Hepatocyte (in vitro differentiated cells): Measurements from ENCODE around the gene KCNMA1. TPM values are rescaled to one million over a fixed set of nuclear protein-coding genes. Genes with fewer than 3 reads are reported as not detected.

Experiments used
- DNase-seq: peaks from one replicate; pipeline ENCODE4 v3.0.0-alpha.2; 2016; ENCODE audit warnings: low spot score
- H2AFZ ChIP-seq: fragments of 200-600 bp; sonication (generic); 2 replicates; pipeline ENCODE4 v1.6.0; 2016; ENCODE audit warnings: antibody characterized with exemption, mild to moderate bottlenecking
- H3K27ac ChIP-seq: fragments of 200-600 bp; sonication (generic); 2 replicates; pipeline ENCODE4 v1.5.1; 2016; ENCODE audit warnings: mild to moderate bottlenecking
- H3K27me3 ChIP-seq: fragments of 200-600 bp; sonication (generic); 2 replicates; pipeline ENCODE4 v1.6.1; 2016
- H3K36me3 ChIP-seq: fragments of 200-600 bp; sonication (generic); replicated peaks from 2 replicates; pipeline ENCODE4 v1.5.1; 2016; ENCODE audit warnings: low read depth; ENCODE audit not compliant: insufficient read depth
- H3K4me1 ChIP-seq: fragments of 200-600 bp; sonication (generic); 2 replicates; pipeline ENCODE4 v1.5.1; 2016; ENCODE audit warnings: mild to moderate bottlenecking, moderate library complexity; ENCODE audit not compliant: insufficient read depth
- H3K4me2 ChIP-seq: fragments of 200-600 bp; sonication (generic); 2 replicates; pipeline ENCODE4 v1.6.0; 2016
- H3K4me3 ChIP-seq: fragments of 200-600 bp; sonication (generic); 2 replicates; pipeline ENCODE4 v1.5.1; 2016; ENCODE audit warnings: mild to moderate bottlenecking
- H3K79me2 ChIP-seq: fragments of 200-600 bp; sonication (generic); 2 replicates; pipeline ENCODE4 v1.6.0; 2017; ENCODE audit warnings: mild to moderate bottlenecking
- H3K9me2 ChIP-seq: fragments of 200-600 bp; sonication (generic); replicated peaks from 2 replicates; pipeline ENCODE4 v1.6.0; 2017; ENCODE audit warnings: mild to moderate bottlenecking; ENCODE audit not compliant: insufficient read depth
- H3K9me3 ChIP-seq: fragments of 200-600 bp; sonication (generic); 2 replicates; pipeline ENCODE4 v1.5.1; 2016; ENCODE audit warnings: low read depth, mild to moderate bottlenecking
- H4K20me1 ChIP-seq: fragments of 200-600 bp; sonication (generic); 2 replicates; pipeline ENCODE4 v1.6.0; 2016; ENCODE audit warnings: mild to moderate bottlenecking; ENCODE audit not compliant: insufficient read depth, poor library complexity, severe bottlenecking
- EZH2 ChIP-seq: fragments of 200-600 bp; sonication (generic); IDR thresholded peaks from 2 replicates; pipeline ENCODE4 v1.6.1; 2016; ENCODE audit warnings: antibody characterized with exemption, mild to moderate bottlenecking, borderline replicate concordance
- EZH2phosphoT487 ChIP-seq: fragments of 200-600 bp; sonication (generic); IDR thresholded peaks from one replicate; pipeline ENCODE4 v1.6.1; 2018; ENCODE audit warnings: antibody characterized with exemption, mild to moderate bottlenecking, low read depth, moderate library complexity; ENCODE audit not compliant: unreplicated experiment, severe bottlenecking
- WGBS: methylation state at CpG from one replicate; pipeline ENCODE4 v1.1.6; 2016; ENCODE audit warnings: low lambda C conversion rate; ENCODE audit errors: missing lambda C conversion rate; 5-methylcytosine and 5-hydroxymethylcytosine counted together
- polyA plus RNA-seq: library from polyadenylated mRNA; unstranded; fragments of >200 nt; fragmentation: Nextera tagmentation; extraction: Ambion mirVana; gene quantifications from 2 replicates; pipeline ENCODE4 v1.2.1, GENCODE V29; 2016
- total RNA-seq: library from RNA; depleted of rRNA; stranded (reverse); fragments of >200 nt; gene quantifications from 2 replicates; pipeline ENCODE4 v1.2.3, GENCODE V29; 2014
- TF ChIP-seq, protein P1 (sequence below): fragments of 200-600 bp; sonication (generic); IDR thresholded peaks from 2 replicates; pipeline ENCODE4 v1.5.1; 2016; ENCODE audit warnings: antibody characterized with exemption, mild to moderate bottlenecking; ENCODE audit not compliant: poor library complexity

The KCNMA1 gene
- total and polyA plus RNA-seq, 2 experiments from 2014 or later: 42.6 to 73.3 TPM

DNA sequence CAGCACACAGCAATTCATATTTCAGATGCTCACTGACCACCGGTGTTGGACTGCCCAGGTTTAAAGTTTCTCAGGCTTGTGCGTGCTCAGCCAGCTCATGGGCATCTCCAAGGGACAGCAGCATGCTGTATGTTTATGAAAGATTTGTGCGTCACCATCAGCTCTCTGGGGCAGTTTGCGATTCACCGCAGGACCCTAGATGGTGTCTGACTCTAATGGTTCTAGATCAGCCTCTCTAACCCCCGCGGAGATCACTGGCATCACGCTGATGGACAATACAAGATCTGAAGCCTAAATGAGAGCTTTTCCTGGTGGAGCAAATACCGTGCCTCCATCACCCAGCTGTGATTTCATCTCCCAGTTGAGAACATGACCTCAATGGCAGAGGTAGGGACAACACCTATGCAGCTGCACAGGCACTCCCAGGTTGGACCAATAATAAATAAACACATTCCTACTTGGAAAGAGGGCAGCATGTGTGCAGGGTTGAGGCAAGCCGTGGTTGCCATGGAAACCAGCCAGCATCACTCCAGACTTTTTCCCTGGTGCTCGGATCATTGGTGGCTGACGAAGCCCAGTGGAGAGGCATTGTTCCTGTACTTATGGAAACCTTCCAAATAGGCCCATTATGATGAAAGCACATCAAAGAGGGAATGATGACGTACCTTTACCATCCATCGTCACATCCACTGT lies 253.6 kb downstream of the KCNMA1 start:
- no peak for DNase-seq
- TF ChIP-seq, protein P1, sequence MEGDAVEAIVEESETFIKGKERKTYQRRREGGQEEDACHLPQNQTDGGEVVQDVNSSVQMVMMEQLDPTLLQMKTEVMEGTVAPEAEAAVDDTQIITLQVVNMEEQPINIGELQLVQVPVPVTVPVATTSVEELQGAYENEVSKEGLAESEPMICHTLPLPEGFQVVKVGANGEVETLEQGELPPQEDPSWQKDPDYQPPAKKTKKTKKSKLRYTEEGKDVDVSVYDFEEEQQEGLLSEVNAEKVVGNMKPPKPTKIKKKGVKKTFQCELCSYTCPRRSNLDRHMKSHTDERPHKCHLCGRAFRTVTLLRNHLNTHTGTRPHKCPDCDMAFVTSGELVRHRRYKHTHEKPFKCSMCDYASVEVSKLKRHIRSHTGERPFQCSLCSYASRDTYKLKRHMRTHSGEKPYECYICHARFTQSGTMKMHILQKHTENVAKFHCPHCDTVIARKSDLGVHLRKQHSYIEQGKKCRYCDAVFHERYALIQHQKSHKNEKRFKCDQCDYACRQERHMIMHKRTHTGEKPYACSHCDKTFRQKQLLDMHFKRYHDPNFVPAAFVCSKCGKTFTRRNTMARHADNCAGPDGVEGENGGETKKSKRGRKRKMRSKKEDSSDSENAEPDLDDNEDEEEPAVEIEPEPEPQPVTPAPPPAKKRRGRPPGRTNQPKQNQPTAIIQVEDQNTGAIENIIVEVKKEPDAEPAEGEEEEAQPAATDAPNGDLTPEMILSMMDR: no peak
- TF ChIP-seq EZH2 (no peak), EZH2phosphoT487 (no peak)
- no peaks in the 10 kb centered on the region for H3K9me3 ChIP-seq
- H3K27ac ChIP-seq: no peak overlapping the region
- H3K36me3 ChIP-seq: no peaks in the 10 kb centered on the region
- H2AFZ ChIP-seq: no peak overlapping the region
- no peaks in the 10 kb centered on the region for H3K79me2 ChIP-seq
- WGBS: 94% methylated on average over 14 of the region's 14 CpGs
- no peaks in the 10 kb centered on the region for H3K27me3 ChIP-seq
- H3K4me1 ChIP-seq: peaks cover 11% of the 10 kb centered on the region
- H3K4me2 ChIP-seq: no peak overlapping the region
- no peak overlapping the region for H3K4me3 ChIP-seq
- H4K20me1 ChIP-seq: no peaks in the 10 kb centered on the region
- no peaks in the 10 kb centered on the region for H3K9me2 ChIP-seq

DNA sequence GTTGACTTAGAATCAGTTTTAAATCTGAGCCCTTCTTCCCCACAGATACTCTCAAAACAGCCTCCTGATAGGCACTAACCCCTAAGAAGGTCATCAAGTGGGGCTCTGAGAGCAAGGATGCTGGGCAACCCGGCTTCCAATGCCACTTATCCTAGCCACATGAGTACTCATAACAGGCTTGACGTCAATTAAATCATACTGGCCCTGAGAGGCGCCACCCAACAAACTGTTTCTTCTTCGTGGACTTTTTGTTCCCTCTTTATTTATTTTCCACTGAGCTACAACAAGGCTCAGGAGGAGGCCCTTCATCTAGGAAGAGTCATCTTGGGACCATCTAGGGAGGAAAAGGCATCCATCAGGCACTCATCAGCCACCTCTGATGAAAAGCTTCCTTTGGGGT lies 255.9 kb downstream of the KCNMA1 start:
- 88% methylated on average over 4 of the region's 4 CpGs for WGBS
- no peak overlapping the region for H3K4me3 ChIP-seq
- no peak overlapping the region for H2AFZ ChIP-seq
- no peak overlapping the region for H3K4me2 ChIP-seq
- H3K27me3 ChIP-seq: no peaks in the 10 kb centered on the region
- no peaks in the 10 kb centered on the region for H4K20me1 ChIP-seq
- H3K27ac ChIP-seq: no peak overlapping the region
- H3K9me3 ChIP-seq: no peaks in the 10 kb centered on the region
- H3K9me2 ChIP-seq: no peaks in the 10 kb centered on the region
- no peak for DNase-seq
- no peaks in the 10 kb centered on the region for H3K36me3 ChIP-seq
- H3K79me2 ChIP-seq: no peaks in the 10 kb centered on the region
- no peak for TF ChIP-seq EZH2phosphoT487
- no peak for TF ChIP-seq EZH2
- TF ChIP-seq, protein P1: no peak
- peaks cover 5% of the 10 kb centered on the region for H3K4me1 ChIP-seq

DNA sequence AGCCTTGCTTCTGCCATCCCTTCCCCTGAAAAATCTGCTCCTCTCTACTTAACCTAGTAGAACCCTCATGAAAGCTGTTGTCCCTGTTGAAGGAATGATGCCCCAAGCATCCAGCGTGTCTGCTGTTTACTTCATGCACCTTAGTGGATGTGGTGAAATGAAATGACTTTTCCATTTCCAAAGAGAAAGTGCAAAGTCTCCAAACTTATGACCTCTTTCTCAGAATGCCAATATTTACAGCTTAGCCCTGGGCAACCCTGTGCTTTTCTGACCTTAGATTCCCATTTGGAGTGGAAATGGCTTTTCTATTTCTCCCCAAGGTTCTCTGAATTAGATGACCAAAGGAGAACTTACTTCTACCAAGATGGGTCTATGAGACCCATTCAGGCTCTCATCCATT lies 256.9 kb downstream of the KCNMA1 start:
- no peaks in the 10 kb centered on the region for H4K20me1 ChIP-seq
- WGBS: 85% methylated on average over 1 of the region's 1 CpG
- H3K27me3 ChIP-seq: no peaks in the 10 kb centered on the region
- H3K4me3 ChIP-seq: no peak overlapping the region
- no peak overlapping the region for H3K27ac ChIP-seq
- H3K36me3 ChIP-seq: no peaks in the 10 kb centered on the region
- H3K4me2 ChIP-seq: no peak overlapping the region
- no peak for DNase-seq
- TF ChIP-seq, protein P1: no peak
- TF ChIP-seq EZH2 (no peak), EZH2phosphoT487 (no peak)
- H3K9me2 ChIP-seq: no peaks in the 10 kb centered on the region
- no peaks in the 10 kb centered on the region for H3K79me2 ChIP-seq
- H3K9me3 ChIP-seq: no peaks in the 10 kb centered on the region
- H3K4me1 ChIP-seq: no peaks in the 10 kb centered on the region
- no peak overlapping the region for H2AFZ ChIP-seq
